ENCODE results near the gene ARL2.
"Not testable (repeated sequence)": the region's sequence is repeated elsewhere in the genome, so short reads cannot be mapped to it uniquely, and the experiment has no call there.

Gene ARL2

DNA sequence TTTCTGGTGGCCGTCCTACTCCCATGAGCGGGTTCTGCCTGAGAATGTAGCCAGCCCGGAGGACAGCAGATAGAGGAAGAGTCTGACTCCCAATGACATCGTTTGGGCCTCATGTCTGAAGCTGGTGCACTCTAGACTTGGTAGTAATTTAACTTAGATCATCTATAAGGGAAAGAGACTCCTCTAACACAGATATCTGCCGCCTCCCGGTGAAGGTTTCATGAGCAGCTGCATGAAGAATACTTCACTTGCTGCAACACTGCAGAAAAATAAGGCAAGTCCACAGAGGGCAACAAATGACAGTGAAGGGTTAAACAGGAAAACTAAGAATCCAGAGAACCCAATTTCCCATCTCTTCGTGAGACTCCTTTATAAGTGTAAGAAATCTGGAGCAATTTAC, 5.9 kb upstream of the ARL2 start:
- no peak for DNase-seq (ENCODE audit: low spot score)

DNA sequence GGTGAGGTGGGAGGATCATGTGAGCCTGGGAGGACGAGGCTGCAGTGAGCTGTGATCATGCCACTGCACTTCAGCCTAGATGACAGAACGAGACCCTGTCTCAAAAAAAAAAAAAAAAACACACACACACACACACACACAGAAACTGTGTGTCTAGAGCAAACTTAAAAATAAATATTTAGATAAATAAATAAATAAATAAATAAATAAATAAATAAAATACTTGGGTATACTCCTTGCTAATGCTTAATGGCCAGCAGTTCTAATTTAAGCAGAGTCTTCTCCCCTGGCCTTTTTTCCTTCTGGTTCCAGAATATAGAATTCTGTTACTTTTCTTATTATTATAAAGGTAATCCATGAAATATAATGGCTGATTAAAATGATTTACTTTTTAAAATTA, 5.1 kb upstream of the ARL2 start:
- no peak for DNase-seq (ENCODE audit: low spot score)

DNA sequence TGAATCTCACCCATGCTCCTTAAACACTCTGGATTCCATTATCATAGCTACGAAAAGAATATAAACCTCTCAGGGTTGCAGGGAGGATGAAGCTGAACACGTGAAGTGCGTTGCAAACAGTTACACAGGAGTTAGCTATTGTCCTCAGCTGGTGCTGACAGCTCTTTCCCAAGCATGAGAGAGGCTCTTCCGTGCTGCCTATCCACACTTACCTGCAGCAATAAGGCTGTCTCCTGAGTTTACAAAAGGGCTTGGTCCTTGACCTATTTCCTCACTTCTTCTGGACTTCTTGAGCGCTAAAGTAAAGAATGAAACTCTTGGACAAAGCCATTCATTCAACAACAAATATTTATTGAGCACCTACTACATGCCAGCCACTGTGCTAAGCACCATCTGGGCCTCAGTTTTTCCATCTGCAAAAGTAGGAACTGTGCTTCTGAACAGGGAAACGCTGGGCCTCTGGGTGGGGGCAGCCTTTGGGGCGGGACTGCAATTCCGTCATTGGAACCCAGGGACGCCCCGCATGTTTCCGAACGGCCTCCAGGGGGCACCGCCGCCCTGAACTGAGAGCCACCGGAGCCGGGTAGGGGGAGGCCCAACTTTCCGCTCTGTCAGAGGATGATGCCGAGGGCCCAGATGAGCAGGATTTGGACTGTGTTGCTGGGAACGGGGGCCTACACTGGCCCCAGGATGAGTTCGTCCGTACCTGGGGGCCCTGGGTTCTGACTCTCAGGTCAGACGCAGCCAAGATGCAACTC, 651 bp upstream of the ARL2 start:
- peak; percentile 95 for DNase-seq (ENCODE audit: low spot score)

DNA sequence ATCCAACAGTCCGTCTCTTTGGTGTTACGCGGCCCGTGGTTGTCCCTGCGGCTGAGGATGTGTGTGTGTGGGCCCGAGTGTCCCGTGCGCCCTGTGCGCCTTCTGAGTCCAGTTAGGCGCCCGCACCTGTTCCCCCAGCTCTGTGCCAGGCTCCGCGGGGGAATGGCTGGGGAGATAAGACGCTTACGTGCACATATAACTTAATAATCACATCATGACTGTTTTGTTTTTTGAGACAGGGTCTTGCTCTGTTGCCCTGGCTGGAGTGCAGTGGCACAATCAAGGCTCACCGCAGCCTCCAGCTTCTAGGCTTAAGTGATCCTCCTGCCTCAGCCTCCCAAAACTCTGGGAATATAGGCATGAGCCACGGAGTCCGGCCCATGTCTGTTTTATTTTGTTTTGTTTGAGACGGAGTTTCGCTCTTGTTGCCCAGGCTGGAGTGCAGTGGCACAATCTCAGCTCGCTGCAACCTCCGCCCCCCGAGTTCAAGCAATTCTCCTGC, 817 bp downstream of the ARL2 start:
- DNase-seq (ENCODE audit: low spot score): no peak

DNA sequence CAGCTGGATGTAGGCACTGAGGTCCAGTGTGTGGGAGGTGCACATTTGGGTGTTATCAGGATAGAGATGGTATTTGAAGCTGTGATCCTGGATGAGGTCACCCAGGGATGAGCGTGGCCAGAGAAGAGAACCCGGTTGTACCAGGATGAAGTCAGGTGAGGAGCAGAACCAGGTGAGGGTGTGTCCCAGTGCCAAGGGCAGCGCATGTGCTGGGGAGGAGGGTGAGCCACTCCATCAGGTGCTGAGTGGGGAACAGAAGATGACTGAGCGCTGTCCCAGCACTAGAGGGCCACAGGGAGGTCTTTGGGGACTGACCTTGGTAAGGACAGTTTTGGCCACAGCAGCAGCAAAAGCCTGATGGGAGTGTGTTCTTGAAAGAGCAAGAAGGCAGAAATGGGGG, 2.7 kb downstream of the ARL2 start:
- DNase-seq (ENCODE audit: low spot score): no peak

DNA sequence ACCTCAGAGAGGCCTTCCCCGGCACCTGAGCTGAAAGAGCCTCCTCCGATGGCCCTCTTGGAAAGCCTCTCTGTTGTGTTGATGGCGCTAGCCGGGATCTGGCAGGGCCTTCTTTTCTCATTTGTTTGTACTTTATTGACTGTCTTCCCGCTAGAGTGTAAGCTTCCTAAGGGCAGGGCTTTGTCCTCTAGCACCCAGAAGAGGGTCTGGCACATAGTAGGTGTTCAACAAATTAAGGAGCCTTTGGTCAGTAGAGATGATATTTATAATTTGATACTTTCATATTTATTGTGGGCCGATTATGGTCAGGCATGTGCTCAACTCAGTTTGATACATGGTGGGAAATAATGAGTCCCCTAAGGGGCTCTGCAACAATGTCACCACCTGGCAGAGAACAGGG, 4.0 kb downstream of the ARL2 start:
- DNase-seq (ENCODE audit: low spot score): no peak

DNA sequence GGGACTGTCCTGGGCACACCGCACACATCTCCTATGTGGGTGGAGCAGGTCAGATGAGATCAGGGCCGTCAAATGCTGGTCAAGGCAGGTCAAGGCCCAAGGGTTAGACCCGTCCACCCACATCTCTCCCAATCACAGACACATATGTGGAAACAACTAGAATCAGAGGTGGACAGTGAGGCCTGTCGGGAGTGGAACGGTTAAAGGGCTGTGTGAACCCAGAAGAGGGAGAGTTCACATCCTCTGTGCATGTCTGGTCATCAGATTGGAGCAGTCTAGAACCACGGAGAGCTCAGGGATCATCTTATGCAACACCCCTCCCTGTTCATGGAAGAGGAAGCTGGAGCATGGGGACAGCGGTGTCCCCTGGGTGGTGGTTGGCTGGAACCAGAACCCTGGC, 5.9 kb downstream of the ARL2 start:
- DNase-seq (ENCODE audit: low spot score): no peak

DNA sequence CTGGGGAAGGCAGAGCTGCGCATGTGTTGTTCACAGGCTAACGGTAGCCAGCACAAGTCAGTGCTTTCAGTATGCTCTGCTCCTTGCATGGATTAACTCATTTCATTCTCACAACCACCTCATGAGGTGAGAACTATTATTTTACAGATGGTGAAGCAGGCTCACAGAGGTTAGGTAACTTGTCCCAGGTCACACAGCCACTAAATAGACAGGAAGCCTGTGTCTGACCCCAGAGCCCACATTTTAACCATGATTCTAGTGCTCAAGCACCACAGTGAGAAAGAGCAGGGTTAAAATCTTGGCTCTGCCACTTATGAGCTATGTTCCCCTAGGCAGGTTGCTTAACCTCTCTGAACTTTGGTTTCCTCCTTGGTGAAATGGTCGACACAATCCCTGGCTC, 7.0 kb downstream of the ARL2 start:
- DNase-seq (ENCODE audit: low spot score): no peak

DNA sequence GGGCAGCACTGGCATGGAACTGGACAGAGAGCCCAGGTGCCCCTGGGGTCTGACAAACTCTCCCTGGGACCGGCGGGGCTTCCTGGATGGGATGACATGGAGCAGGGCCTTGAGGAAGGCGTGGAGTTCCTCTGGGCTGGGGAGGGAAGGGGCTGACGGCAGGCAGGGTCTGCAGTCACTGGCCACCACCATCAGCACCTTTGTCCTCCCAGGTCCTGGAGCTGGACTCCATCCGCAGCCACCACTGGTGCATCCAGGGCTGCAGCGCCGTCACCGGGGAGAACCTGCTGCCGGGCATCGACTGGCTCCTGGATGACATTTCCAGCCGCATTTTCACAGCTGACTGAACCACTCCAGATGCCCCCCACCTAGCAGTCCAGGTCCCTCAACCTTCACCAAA, 7.5 kb downstream of the ARL2 start:
- no peak for DNase-seq (ENCODE audit: low spot score)

DNA sequence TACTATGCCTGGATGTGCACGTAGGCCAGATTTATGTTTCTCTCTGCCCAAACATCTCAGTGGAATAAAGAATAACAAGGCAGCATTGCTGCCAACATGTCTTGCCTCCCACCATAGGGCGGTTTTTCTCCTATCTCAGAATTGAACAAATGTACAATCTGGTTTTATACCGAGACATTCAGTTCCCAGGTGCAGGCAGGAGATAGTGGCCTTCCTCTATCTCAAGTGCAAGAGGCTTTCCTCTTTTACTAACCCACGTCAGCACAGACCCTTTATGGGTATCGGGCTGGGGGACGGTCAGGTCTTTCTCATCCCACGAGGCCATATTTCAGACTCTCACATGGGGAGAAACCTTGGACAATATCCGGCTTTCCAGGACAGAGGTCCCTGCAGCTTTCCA, 9.5 kb downstream of the ARL2 start:
- DNase-seq (ENCODE audit: low spot score): not testable (repeated sequence)

DNA sequence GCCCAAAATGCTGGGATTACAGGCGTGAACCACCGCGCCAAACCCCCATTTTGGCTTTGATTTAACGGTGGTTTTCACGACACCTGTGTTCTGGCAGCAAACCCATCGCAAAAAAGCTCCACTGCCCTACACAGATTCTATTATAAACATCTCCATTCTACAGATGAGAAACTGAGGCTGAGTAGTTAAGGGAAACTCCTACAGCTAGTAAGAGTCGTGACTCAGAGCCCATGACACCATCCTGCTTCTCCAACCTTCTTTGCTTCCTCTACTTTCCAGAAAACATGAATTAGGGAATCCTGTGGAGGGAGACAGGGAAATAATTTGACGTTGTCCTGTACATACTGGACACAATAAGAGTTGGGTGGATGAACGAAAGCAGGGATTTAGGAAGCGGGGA, 12.8 kb downstream of the ARL2 start:
- peak; percentile 46 for DNase-seq (ENCODE audit: low spot score)

DNA sequence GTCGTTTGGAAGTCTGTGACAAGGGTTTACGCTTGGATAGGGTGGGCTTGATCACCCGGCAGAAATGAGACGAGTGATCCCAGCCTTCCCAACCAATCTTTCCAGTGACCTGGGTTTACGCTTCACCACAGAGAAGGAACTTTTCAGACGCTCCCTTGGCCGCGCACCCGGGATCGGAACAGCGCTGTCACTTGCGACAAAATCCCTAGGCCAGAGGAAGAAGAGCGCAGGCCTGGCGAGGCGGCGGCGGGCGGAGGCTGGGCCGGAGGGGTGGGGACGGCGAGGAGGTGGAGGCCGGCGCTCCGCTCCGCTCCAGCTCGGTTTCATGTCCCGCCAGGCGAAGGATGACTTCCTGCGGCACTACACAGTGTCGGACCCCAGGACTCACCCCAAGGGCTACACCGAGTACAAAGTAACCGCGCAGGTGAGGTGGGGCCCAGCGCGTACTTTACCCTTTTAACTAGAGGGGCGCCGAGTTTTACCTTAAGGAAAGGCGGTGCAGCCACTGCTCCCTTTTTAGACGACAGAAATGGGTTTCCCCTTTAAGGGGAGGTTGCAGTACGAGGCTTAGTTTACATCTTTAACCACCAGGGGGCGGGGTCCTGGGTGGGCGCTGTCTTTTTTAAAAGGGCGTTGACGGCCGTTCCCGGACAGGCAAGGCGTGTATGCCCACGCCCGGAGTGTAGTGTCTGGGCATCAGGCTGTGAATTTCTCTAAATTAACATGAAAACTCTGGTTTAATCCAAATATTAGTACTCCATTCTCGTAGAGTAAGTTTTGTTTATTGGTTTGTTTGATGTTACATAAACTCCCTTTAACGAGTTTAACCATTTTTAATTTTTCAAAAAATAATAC, 13.5 kb downstream of the ARL2 start, which contains the start of gene SNX15:
SNX15 (plus strand) TSS at position 227 of the 855 bp plus-strand sequence; CDS start at position 326, 99 bp downstream.
- peak; percentile 93 for DNase-seq (ENCODE audit: low spot score)

DNA sequence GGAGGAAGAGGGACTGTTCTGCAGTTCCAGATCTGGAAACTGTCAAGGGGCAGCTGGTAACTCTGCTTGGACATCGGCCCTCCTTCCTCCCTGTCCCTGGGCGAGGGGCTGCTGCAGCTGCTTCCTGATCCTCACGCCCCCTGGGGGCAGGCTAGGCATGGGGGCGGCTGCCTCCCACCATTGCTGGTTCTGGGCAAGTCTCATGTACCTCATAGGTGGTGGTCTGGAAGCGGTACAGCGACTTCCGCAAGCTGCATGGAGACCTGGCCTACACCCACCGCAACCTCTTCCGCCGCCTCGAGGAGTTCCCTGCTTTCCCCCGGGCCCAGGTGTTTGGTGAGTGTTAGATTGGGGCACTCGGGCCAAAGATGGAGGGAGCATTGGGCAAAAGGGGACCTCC, 18.3 kb downstream of the ARL2 start:
- DNase-seq (ENCODE audit: low spot score): no peak

DNA sequence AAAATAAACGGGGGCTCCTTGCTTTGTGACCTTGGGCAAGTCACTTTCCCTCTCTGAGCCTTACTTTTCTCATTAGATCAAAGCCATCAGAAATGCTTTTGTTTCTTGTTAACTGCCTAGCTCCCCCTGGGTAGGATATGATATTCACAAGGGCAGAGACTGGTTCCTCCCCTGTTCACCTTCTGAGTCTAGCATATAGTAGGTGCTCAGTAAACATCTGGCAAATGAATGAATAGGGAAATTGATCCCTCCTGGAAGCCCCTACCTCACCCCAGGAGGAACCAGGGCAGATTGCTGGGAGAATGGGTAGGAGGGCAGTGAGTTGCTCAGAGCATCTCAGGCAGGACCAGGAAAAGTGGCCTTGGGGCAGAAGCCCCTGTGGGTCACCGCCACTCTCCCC, 20.5 kb downstream of the ARL2 start:
- DNase-seq (ENCODE audit: low spot score): no peak

DNA sequence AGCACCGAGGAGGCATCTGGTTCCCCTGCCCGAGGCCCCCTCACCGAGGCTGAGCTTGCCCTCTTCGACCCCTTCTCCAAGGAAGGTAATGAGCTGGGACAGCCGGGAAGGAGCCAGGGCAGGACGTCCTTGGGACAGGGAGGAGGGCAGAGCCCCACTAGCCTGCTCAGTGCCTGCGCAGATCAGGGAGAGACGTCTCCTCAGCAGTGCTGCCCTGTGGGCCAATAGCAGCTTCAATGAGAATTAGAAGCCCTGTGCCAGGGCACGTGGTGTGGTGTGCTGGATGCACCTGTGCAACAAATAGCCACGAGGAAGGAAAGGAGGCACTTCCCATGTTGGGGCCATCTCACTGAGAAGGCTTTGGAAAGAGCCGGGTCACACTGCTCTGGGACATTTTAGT, 21.6 kb downstream of the ARL2 start:
- DNase-seq (ENCODE audit: low spot score): no peak

DNA sequence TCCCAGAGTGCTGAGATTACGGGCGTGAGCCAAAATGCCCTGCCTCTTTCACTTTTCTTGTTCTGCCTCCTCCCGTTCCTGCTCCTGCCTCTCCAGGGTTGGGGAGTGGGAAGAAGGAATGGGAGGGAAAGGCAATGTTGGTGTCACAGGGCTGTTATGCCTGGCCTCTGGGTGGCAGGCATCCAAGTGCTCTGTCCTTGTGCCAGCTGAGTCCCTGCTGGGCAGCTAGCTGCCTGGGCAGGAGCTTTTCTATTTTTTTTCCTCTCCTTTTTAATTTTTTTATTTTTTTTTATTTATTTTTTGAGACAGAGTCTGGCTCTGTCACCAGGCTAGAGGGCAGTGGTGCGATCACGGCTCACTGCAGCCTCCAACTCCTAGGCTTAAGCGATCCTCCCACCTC, 23.0 kb downstream of the ARL2 start:
- no peak for DNase-seq (ENCODE audit: low spot score)

DNA sequence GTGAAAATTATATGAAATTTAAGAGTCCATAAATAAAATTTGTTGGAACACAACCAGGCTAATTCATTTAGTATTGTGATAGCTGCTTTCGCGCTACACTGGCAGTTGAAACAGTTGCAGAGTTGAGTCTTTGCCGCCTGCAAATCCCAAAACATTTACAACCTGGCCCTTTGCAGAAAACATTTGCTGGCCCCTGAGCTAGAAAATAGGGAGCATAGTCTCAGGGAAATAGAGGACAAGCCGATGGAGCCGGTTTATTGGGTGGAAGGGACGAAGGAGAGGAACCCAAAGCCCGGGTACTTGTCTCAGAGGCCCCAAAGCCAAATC, 26.5 kb downstream of the ARL2 start:
- DNase-seq (ENCODE audit: low spot score): no peak

DNA sequence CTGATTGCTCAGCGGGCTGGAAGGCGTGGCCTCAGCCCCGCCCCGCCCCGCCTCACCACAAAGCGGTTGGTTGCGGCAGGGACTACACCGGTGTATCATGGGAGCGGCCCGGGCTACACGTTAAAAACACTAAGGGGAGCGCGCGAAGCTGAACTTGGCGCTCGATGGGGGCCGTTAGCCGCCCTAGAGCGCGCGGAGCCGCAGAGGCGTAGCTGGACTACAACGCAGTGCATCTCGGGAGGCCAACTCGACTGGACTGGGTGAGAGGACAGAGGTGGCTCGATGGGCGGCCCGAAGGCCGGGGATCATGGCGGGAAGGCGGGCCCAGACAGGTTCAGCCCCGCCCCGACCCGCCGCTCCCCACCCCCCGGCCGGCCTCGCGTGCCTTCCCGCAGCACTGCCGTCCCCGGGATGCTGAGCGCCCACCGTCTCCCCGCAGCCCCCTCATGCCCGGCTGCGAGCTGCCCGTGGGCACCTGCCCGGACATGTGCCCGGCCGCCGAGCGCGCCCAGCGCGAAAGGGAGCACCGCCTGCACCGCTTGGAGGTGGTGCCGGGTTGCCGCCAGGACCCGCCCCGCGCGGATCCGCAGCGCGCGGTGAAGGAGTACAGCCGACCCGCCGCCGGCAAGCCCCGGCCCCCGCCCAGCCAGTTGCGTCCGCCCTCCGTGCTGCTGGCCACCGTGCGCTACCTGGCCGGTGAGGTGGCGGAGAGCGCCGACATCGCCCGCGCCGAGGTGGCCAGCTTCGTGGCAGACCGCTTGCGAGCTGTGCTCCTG, 27.1 kb downstream of the ARL2 start, which contains the start of gene SAC3D1:
SAC3D1 (plus strand) TSS at position 364 of the 776 bp plus-strand sequence; CDS start at position 447, 83 bp downstream.
- peak; percentile 95 for DNase-seq (ENCODE audit: low spot score)

DNA sequence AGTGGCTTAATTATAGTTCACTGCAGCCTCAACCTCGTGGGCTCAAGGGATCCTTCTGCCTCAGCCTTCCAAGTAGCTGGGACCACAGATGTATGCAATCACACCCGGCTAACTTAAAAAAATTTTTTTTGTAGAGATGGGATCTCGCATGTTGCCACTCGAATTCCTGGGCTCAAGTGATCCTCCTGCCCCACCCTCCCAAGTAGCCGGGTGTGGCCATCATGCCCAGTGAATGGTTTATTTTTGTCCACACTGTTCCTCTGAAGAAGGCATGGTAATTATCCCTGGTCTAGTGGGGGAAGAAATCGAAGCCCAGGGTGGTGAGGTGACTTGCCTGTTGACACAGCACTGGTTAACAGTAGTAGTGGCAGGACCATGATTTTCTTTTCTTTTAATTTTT, 28.9 kb downstream of the ARL2 start:
- no peak for DNase-seq (ENCODE audit: low spot score)

DNA sequence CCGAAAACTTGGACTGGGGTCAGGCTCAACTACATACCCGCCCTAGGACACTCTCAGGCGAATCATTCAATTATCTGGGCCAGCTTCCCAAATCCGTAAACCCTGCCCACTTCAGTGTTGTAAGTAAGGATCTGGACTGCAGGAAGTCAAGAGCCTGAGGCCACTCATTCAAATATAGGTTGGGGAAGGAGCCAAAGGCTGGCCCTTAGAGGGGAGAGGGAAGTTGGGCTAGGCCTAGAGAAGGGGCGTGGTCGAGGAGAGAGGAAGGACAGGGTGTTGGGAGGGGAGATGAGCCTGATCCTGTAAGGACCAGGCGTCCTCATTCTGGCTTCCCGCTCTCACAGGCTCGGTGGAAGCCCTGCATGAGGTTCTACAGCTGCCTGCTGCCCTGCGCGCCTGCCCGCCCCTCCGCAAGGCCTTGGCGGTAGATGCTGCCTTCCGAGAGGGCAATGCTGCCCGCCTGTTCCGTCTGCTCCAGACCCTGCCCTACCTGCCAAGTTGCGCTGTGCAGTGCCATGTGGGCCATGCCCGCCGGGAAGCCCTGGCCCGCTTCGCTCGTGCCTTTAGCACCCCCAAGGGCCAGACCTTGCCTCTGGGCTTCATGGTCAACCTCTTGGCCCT, 30.0 kb downstream of the ARL2 start:
- DNase-seq (ENCODE audit: low spot score): peak; percentile 62

DNA sequence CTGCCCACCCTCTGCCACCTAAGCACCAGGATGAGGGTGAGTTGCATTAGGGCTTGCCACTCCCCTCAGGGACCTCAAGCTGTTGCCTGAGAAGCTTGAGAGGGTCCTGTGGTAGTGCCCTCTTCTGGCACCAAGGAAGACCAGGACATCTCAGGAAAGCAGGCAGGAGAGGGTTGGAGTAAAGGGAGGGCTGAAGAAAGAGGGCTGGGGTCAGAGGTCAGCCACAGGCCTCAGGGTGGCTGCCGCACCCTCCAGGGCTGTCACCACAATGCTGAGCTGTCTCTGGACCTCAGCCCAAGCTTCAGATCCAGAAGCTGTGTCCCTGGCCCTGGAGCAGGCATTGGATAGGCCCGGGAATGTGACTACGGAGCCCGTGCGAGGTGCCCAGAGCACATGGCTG, 31.1 kb downstream of the ARL2 start:
- no peak for DNase-seq (ENCODE audit: low spot score)

DNA sequence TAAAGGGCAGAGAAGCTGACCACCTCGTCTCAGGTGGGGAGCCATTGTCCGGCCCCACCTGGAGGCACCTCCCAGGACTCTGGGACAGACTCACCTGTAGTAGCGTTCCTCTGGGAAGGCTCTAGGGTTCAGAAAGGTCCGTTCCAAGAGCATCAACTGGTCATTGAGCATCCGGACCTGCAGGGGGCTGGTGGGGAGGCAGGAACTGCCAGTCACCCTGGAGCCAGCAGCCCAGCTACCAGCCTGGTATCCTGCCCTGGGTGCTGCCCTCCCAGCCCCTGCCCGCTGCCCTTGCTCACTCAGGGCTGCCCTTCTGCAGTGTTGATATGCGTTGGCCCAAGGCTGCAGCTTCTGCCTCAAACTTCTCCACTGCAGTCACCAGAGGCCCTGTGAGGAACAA, 31.8 kb downstream of the ARL2 start:
- DNase-seq (ENCODE audit: low spot score): no peak
